NB4 (cell line): ENCODE data around the gene TTYH3.
"Not testable (repeated sequence)": the region's sequence is repeated elsewhere in the genome, so short reads cannot be mapped to it uniquely, and the experiment has no call there.

Source experiments
- DNase-seq: peaks from one replicate; pipeline ENCODE4 v3.0.0; 2010; ENCODE audit warnings: low read depth
- H3K4me3 ChIP-seq: one replicate; pipeline ENCODE4 v1.5.1; 2011; ENCODE audit warnings: mild to moderate bottlenecking, low read depth, low read length, moderate library complexity
- MYC ChIP-seq: IDR thresholded peaks from 2 replicates; pipeline ENCODE4 v1.6.1; 2011; ENCODE audit warnings: low read depth, low read length
- POLR2A ChIP-seq: IDR thresholded peaks from 2 replicates; pipeline ENCODE4 v1.6.1; 2011; ENCODE audit warnings: mild to moderate bottlenecking; ENCODE audit not compliant: insufficient read length; ENCODE audit errors: extremely low read depth
- TF ChIP-seq, protein P1 (sequence below): IDR thresholded peaks from 2 replicates; pipeline ENCODE4 v1.6.1; 2011; ENCODE audit warnings: low read depth, low read length
- TF ChIP-seq, protein P2 (sequence below): IDR thresholded peaks from one replicate; pipeline ENCODE4 v1.5.1; 2012; ENCODE audit warnings: low read depth, low read length

The TTYH3 gene

DNA sequence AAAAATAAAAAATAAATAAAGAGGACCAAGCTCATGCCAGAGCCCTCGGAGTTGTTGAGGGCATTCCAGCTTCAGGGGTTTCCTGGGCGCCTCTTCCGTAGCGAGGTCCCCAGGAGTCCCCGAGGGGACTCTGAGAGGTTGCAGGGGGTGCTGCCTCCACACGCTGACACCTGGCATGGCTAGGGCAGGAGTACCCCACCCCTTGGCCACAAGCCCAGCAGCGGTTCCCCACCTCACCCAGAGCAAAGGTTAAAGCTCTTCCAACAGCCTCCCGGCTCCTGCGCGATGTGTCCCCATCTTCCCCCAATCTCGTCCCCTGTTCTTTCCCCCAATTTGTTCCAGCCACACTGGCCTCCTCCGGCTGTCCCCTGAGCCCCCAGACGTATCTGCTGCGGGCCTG is 60.8 kb downstream of the TTYH3 start:
- no peak for TF ChIP-seq MYC
- TF ChIP-seq, protein P1, sequence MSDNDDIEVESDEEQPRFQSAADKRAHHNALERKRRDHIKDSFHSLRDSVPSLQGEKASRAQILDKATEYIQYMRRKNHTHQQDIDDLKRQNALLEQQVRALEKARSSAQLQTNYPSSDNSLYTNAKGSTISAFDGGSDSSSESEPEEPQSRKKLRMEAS = no peak
- TF ChIP-seq, protein P2, sequence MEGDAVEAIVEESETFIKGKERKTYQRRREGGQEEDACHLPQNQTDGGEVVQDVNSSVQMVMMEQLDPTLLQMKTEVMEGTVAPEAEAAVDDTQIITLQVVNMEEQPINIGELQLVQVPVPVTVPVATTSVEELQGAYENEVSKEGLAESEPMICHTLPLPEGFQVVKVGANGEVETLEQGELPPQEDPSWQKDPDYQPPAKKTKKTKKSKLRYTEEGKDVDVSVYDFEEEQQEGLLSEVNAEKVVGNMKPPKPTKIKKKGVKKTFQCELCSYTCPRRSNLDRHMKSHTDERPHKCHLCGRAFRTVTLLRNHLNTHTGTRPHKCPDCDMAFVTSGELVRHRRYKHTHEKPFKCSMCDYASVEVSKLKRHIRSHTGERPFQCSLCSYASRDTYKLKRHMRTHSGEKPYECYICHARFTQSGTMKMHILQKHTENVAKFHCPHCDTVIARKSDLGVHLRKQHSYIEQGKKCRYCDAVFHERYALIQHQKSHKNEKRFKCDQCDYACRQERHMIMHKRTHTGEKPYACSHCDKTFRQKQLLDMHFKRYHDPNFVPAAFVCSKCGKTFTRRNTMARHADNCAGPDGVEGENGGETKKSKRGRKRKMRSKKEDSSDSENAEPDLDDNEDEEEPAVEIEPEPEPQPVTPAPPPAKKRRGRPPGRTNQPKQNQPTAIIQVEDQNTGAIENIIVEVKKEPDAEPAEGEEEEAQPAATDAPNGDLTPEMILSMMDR = no peak
- TF ChIP-seq POLR2A = no peak
- no peak overlapping the region for H3K4me3 ChIP-seq
- DNase-seq = no peak

DNA sequence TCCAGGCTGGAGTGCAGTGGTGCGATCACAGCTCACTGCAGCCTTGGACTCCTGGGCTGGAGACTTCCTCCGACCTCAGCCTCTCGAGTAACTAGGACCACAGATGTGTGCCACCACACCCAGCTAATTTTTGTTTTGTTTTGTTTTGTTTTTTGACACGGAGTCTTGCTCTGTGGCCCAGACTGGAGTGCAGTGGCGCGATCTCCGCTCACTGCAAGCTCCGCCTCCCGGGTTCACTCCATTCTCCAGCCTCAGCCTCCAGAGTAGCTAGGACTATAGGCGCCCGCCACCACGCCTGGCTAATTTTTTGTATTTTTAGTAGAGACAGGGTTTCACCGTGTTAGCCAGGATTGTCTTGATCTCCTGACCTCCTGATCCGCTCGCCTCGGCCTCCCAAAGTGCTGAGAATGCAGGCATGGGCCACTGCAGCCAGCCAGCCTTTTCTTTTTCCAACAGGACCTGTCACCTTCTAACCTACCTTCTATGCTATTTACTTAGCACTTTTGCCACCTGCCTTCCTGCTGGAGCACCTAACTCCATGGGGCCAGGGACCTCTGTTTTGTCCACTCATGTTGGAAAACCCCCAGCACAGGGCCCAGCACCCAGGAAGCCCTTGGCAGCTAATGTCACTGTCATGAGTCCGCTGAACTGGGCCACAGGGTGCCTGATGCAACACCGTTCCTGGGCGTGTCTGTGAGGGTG is 61.8 kb downstream of the TTYH3 start:
- not testable (repeated sequence) for DNase-seq, H3K4me3 ChIP-seq

DNA sequence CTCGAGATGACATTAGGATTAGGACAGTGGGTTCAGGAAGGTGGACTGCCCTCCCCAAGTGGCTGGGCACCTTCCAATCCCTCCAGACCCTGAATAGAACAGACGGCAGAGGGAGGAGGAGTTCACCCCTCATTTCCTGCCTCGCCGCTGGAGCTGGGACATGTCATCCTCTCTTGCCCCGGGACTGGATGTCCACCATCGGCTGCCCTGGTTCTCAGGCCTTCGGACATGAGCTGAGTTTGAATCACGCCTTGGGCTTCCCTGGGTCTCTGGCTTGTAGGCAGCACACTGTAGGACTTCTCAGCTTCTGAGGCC is 62.3 kb downstream of the TTYH3 start:
- H3K4me3 ChIP-seq, DNase-seq: not testable (repeated sequence)

DNA sequence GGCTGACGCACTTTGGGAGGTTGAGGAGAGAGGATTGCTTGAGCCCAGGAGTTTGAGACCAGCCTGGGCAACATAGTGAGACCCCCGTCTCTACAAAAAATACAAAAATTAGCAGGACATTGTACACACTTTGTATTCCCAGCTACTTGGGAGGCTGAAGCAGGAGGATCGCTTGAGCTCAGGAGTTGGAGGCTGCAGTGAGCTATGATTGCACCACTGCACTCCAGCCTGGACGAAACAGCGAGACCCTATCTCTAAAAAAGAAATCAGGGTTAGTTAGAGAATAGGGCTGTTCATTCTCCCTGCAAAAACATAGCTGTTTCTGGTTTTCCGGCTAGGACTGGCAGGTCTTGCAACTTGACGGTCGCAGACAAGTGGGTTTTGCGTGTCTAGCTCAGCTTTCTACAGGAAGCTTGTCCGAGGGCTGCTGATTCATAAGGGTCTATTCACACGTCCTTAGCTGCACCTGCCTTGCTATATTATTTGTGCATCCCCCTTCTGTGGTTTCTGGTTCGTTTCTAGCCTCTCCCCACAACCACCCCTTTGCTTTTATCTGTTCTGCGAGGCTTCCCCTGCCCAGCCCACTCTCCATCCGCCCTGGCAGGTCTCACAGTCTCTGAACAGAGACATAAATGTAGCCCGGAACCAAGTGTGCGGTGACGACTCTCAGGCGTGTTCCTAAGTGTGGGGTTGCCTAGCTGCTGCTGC is 66.9 kb downstream of the TTYH3 start:
- TF ChIP-seq POLR2A = no peak
- TF ChIP-seq, protein P1 = peak; percentile 70

DNA sequence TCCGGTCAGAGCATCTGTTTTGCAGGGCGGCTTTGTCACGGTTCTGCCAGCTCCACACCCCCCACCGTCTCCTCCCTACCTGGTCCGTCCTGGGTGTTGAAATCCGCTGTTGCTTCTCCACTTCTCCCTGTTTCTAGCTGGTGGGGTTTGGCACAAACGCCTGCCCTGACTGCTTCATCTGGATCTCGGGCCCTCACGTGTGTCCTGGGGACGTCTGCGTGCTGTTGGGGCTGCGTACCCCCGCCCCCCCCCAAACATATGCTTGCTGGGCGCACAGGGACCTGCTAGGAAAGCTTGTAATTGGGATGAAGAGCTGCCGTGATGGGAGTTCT is 67.5 kb downstream of the TTYH3 start:
- no peak for DNase-seq
- TF ChIP-seq, protein P2 = no peak
- TF ChIP-seq MYC = peak; percentile 17; the same call in 1 of the 2 replicates
- H3K4me3 ChIP-seq = peak overlapping the region; percentile 23

More for the DNA sequence above, 66.9 kb downstream of the TTYH3 start:
- no peak overlapping the region for H3K4me3 ChIP-seq
- peak; percentile 98 for DNase-seq

DNA sequence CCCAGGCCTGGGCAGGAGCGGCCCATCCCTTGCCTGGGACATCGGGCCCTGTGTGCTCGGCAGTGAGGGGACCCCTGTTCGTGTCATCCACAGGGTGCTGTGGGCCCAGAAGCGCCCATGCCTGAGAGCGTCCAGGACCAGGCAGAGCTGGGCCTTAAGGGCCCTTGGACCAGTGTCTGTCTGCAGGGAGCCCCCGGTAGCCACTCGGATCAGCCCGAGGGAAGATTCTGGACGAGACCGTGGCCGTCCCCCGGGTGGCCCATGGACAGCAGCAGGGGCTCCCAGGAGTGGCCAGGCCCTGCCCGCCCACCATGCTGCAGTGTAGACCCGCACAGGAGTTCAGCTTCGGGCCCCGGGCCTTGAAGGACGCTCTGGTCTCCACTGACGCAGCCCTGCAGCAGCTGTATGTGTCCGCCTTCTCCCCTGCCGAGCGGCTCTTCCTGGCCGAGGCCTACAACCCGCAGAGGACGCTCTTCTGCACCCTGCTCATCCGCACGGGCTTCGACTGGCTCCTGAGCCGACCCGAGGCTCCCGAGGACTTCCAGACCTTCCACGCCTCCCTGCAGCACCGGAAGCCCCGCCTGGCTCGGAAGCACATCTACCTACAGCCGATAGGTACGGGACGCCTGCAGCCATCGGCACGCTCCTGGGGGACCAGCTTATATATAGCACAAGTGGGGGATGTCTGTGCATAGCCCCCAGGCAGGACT is 68.5 kb downstream of the TTYH3 start:
- DNase-seq = no peak
- TF ChIP-seq POLR2A (no peak), MYC (no peak)
- TF ChIP-seq, protein P2 = no peak
- TF ChIP-seq, protein P1 = no peak
- H3K4me3 ChIP-seq = no peak overlapping the region

DNA sequence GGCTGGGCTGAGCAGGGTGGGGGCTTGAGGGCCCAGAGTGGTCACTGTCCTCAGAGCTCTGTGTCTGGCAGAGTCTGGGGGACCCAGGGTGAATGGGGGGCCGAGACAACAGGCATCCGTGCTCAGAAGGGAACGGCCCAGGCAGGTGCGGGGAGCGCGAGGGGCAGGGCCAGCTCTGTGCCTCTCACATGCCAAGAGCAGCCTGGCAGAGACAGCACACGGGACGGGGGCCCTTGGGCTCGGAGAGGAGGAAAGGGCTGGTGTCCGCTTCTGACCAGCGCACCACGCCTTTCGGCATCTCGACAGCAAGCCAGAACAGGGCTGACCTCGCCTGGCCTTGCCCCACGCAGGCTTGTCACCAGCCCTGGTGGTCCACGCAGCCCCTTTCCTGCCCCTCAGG is 69.6 kb downstream of the TTYH3 start:
- TF ChIP-seq, protein P1 = no peak
- TF ChIP-seq POLR2A (no peak), MYC (no peak)
- TF ChIP-seq, protein P2 = no peak
- DNase-seq = no peak
- no peak overlapping the region for H3K4me3 ChIP-seq
